NCI-H128 (cell line): ENCODE data around the gene FAM53A.
A peak's percentile ranks its signal among the peaks of the same experiment; 100 is the strongest.
"Not testable (repeated sequence)": the region's sequence is repeated elsewhere in the genome, so short reads cannot be mapped to it uniquely, and the experiment has no call there.

Source experiments
- DNase-seq: peaks from one replicate; lab custom pipeline; 2025; ENCODE audit not compliant: unreplicated experiment; lab: John Stamatoyannopoulos, UW

The FAM53A gene

GRCh38 chr4:1608196-1608820 is 75.8 kb downstream of the FAM53A start:
- no peak for DNase-seq

GRCh38 chr4:1607436-1608195 is 76.5 kb downstream of the FAM53A start:
- DNase-seq: not testable (repeated sequence)

- peak; percentile 30 for DNase-seq
Measured at GRCh38 chr4:1604706-1605205, 79.4 kb downstream of the FAM53A start.

- DNase-seq: no peak
Measured at GRCh38 chr4:1604181-1604705, 79.9 kb downstream of the FAM53A start.

- no peak for DNase-seq
Measured at GRCh38 chr4:1603413-1604135, 80.5 kb downstream of the FAM53A start.

GRCh38 chr4:1602655-1603412 is 81.3 kb downstream of the FAM53A start:
- DNase-seq: no peak

- DNase-seq: no peak
Measured at GRCh38 chr4:1601852-1602654, 82.1 kb downstream of the FAM53A start.

- DNase-seq: no peak
Measured at GRCh38 chr4:1601533-1601835, 82.6 kb downstream of the FAM53A start.

GRCh38 chr4:1600811-1601532 is 83.1 kb downstream of the FAM53A start:
- no peak for DNase-seq

- no peak for DNase-seq
Measured at GRCh38 chr4:1600211-1600780, 83.8 kb downstream of the FAM53A start.

GRCh38 chr4:1599491-1600210 is 84.5 kb downstream of the FAM53A start:
- DNase-seq: no peak

GRCh38 chr4:1599026-1599481 is 85.1 kb downstream of the FAM53A start:
- no peak for DNase-seq

- DNase-seq: no peak
Measured at GRCh38 chr4:1598206-1599025, 85.7 kb downstream of the FAM53A start.

GRCh38 chr4:1597021-1597931 is 86.8 kb downstream of the FAM53A start:
- DNase-seq: no peak

GRCh38 chr4:1596393-1596792 is 87.7 kb downstream of the FAM53A start:
- DNase-seq: no peak

GRCh38 chr4:1595789-1596325 is 88.3 kb downstream of the FAM53A start:
- no peak for DNase-seq
